Activated gamma-delta T cell treated with anti-CD3 and anti-CD28 coated beads, Interleukin-2, amount 50 U/mL, for 16 hours (primary cell): ENCODE data around the gene CLEC2L.

ENCODE experiments used
- DNase-seq: peaks from one replicate; pipeline ENCODE4 v3.0.0-alpha.2; 2020; ENCODE audit warnings: low read depth

The CLEC2L gene

GRCh38 chr7:139575338-139575680 is 51.8 kb downstream of the CLEC2L start:
- no peak for DNase-seq

DNA sequence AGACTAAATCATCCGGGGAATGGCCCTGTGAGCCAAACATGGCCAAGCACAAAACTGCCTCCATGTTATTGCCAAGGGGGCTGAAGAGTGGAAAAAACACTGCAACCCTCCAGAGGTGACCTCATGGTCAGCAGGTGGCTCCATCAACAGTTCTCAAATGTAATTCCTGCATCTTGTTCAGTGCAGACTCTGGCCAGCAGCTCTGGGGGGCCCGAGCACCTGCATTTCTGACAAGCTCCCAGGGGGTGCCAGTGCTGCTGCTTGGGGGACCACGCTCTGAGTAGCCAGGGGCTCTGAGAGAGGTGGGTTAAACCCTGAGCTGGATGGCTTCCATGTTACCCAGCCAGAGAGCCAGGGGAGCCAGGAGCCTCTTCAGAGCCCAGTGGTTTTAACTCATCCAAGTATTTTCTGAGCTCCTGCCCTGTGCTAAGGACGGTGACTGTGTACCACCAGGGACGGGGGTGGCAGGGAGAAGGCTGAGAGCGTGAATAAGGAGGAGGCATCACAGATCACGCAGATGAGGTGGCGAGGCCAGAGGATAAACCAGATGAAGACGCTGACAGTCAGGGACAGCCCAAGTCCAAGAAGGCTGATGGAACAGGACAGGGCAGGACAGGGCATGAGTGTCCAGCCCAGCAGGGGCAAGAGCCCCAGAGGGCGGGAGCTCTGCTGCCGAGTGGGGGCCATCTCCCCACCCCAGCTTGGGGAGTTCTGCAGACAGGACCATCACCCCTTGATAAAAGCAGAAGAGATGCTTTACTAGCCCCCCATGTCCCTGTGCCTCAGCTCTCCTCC is 52.9 kb downstream of the CLEC2L start:
- DNase-seq, result no peak

GRCh38 chr7:139580435-139580834 is 57.0 kb downstream of the CLEC2L start:
- DNase-seq, result no peak

GRCh38 chr7:139582130-139582650 is 58.7 kb downstream of the CLEC2L start:
- DNase-seq, result no peak

DNA sequence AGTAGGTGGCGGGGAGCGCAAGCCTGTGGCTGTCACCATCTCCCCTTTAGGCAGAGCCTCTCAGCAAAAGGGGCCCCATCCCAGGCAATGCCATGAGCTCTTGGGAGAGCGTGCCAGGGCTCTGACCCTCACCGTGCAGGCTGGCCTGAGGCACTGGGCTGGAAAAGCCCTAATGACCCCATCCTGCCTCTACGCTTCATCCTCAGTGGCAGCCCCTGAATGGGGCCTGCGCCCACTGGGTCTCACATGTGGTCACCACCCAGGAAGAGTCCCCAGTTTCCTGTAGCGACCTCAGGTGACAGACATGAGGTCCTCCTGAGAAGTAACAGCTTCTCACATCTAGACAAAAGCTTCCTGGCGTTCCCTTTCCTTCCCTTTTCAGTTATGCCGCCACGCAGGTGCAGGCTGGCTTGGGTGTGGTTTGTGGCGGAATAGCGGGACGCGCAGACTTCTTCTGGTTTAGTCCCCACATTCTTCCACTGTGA is 59.2 kb downstream of the CLEC2L start:
- DNase-seq, result no peak

GRCh38 chr7:139583826-139584553 is 60.5 kb downstream of the CLEC2L start:
- DNase-seq, result no peak

DNA sequence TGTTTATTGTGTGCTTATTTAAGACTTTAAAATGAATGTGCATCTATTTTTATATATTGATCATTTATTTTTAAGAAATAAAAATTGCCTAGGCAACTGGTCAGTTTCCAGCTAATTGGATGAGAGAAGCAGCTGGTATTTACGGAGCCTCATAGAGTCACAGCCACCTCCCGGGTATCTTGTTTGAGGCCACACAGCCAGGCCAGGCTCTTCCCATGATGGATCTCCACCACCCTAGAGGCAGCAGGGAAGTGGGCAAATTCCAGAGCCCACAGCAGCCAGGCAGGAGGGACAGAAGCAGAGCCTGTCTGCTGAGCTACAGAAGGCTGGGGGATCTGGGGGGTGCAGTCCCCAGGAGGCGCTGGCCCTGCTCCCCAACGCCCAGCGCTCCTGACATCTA is 61.6 kb downstream of the CLEC2L start:
- no peak for DNase-seq

DNA sequence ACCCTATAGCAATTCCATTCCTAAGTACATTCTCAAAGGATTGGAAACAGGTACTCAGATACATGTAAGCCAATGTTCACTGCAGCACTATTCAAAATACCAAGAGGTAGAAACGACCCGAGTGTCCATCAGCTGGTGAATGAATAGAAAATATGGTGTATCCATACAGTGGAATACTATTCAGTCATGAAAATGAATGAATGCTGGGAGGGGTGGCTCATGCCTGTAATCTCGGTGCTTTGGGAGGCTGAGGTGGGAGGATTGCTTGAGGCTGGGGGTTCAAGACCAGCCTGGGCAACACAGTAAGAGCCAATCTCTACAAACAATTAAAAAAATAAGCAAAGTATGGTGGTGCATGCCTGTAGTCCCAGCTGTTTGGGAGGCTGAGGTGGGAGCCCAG is 62.8 kb downstream of the CLEC2L start:
- DNase-seq, result no peak

GRCh38 chr7:139587535-139587934 is 64.0 kb downstream of the CLEC2L start:
- DNase-seq, result no peak

DNA sequence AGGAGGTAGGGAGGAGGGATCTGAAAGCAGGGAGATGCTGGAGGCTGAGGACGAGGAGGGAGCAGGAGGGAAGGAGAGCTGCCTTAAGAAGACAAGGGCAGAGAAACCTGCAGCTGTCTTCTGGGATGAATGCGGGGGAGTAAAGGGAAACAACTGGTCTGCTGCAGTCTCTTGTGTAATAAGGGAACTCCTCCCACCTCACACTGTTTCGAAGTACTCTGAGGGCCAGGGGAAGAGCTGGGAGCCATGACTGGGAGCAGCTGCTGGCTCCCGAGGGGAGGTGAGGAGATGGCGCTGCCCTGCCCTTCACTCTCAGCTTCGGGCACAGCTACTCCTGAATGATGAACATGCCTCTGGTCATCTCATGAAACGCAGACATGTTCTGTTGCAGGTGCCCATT is 65.1 kb downstream of the CLEC2L start:
- DNase-seq, result no peak

DNA sequence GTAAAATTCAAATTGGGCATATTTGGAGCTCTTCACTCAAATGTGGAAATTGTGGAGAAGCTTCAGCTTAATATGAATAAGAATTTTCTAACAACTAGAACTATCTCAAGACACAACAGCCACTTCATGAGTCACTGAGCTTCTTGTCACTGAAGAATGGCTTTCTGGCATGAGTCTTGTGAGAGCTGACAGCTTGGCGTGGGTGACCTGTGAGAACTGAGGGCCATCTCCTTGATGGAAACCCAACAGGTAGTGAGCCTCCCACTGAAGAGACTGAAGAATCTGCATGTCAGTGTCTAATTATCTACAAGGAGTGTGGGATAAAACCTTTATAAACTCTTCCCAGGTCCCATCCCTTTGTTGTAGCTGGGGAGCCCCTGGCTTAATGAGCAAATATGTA is 66.0 kb downstream of the CLEC2L start:
- no peak for DNase-seq

GRCh38 chr7:139591550-139592195 is 68.2 kb downstream of the CLEC2L start:
- no peak for DNase-seq

DNA sequence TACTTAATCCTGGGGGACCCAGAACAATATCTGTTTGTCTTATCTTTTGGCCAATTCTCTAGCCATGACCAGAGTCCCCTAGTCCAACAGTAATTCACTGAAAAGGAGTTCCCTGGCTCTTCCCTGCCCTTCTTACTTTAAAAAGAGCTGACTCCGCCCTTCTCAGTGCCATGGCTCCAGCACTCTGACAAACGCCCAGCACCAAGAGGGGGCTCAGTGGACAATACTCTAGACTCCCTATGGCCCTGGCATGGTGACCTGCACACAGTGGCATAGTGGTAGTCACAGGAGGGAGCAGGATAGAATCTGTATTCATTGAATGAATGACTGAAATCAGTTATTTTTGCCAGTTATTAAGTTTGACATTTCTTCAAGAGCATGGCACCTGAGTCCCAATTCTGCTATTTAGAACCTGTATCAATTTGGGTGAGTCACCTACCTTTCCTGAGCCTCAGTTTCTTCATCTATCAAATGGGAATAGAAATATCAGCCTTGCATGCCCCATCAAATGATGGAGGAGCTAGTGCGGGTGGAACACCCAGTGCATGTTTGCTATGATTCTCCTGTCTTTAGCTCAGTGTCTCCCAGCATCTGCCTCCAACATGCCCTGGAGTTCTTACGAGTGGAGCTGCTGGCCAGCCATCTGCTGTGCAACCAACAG is 69.4 kb downstream of the CLEC2L start:
- no peak for DNase-seq

DNA sequence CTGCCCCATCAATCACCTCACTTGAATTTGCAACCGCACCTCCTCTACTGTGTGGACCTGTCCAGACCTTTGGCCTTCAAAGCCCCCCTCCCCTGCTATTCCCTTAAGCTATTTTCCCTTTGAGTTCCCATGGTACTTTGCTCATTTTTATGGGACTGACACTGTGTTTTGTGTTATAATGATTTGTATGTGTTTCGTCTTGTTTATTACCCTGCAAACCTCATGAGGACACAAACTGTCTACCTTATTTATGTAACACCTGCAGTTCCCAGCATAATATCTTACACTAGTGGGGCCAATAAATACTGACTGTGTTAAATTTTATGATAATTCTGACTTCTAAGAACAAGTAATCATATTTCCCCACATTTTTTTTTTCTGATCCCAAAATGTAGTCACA is 70.6 kb downstream of the CLEC2L start:
- no peak for DNase-seq
